Amygdala (tissue), 56 donors: ENCODE data around the gene INSYN2B.

Experiments used
- DNase-seq, 56 donors: peaks; one replicate each; lab custom pipeline; 2025; lab: John Stamatoyannopoulos, UW

INSYN2B gene

GRCh38 chr5:169827769-169828168 is 152.5 kb downstream of the INSYN2B start:
- no peak for DNase-seq

GRCh38 chr5:169826618-169827017 is 153.7 kb downstream of the INSYN2B start:
- DNase-seq, result no peak

- DNase-seq, result no peak
These were observed 163.3 kb downstream of the INSYN2B start for GRCh38 chr5:169817031-169817430.

- DNase-seq, result no peak
These were observed 165.8 kb downstream of the INSYN2B start for GRCh38 chr5:169814522-169814921.
